ENCODE data around the gene TPM2. TPM values are rescaled to one million over a fixed set of nuclear protein-coding genes. Genes with fewer than 3 reads are reported as not detected.

The TPM2 gene
- total and polyA plus RNA-seq, 8 donors, result 145 to 261 (median 192) TPM

DNA sequence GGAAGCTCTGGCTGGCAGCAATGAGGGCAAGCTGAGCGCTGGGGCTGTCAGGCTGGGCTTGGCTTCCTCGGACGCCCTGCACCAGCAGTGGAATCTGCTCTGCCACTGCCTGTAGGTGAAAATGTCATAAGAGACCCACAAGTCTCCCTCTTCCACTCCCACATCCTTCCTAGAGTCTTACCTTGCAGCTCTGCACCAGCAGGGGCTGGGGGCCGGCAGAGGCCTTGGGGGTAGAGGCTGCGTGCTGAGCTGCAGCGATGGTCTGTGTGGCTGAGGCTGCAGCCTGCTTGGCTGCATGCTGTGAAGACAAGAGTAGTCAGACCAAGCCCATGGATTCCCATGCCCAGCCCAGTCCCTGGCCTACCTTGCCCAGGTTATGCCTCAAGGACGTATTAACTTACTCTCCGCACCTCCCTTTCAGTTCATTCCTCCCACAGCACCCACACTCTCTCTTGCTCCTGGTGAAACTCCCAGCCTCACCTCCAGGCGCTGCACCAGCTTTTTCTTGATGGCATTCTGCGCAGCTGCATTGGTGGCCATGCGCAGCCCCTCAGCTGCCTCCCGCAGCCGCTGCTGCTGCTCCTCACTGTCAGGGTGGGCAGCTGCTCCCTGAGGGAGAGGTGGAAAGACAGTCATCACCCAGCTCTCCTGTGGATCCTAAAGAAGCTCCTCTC lies 25.0 kb upstream of the TPM2 start:
- no peak overlapping the region for H3K27ac ChIP-seq
- H3K4me1 ChIP-seq, result no peaks in the 10 kb centered on the region
- TF ChIP-seq, protein P1, sequence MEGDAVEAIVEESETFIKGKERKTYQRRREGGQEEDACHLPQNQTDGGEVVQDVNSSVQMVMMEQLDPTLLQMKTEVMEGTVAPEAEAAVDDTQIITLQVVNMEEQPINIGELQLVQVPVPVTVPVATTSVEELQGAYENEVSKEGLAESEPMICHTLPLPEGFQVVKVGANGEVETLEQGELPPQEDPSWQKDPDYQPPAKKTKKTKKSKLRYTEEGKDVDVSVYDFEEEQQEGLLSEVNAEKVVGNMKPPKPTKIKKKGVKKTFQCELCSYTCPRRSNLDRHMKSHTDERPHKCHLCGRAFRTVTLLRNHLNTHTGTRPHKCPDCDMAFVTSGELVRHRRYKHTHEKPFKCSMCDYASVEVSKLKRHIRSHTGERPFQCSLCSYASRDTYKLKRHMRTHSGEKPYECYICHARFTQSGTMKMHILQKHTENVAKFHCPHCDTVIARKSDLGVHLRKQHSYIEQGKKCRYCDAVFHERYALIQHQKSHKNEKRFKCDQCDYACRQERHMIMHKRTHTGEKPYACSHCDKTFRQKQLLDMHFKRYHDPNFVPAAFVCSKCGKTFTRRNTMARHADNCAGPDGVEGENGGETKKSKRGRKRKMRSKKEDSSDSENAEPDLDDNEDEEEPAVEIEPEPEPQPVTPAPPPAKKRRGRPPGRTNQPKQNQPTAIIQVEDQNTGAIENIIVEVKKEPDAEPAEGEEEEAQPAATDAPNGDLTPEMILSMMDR (IDR thresholded peaks at IDR 0.05), result no peak
- no peak for ATAC-seq
- H3K4me3 ChIP-seq, result no peak overlapping the region
- no peaks in the 10 kb centered on the region for H3K9me3 ChIP-seq
- no peak for DNase-seq
- H3K27me3 ChIP-seq, result no peaks in the 10 kb centered on the region
- intact Hi-C loops (cut with DNase I), result no loop called here
- H3K36me3 ChIP-seq, result peaks cover 6 to 100% of the 10 kb centered on the region in 2 donors

DNA sequence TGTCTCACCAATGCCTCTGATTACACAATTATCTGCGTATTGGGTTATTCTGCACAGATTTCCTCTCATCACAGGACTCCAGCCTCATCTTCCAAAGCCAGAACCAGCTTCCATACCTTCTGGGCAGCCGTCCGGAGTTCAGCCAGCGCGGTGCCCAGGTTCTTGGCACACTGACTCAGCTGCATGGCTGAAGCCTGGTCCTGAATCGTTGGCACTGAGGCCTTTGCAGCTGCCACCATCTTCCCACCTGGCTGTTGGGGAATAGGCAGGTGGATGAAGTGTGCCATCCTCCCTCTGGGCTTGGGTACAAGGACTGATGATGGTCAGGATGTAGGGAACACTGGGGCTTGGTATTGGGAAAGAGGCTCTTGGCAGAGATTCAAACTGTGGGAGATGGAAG lies 24.4 kb upstream of the TPM2 start:
- intact Hi-C loops (cut with DNase I), result no loop called here
- H3K27me3 ChIP-seq, result no peaks in the 10 kb centered on the region
- no peaks in the 10 kb centered on the region for H3K4me1 ChIP-seq
- no peak overlapping the region for H3K27ac ChIP-seq
- TF ChIP-seq, protein P1 (IDR thresholded peaks at IDR 0.05), result no peak
- DNase-seq (no peak), ATAC-seq (no peak)
- no peaks in the 10 kb centered on the region for H3K9me3 ChIP-seq
- no peak overlapping the region for H3K4me3 ChIP-seq
- peaks cover 2 to 100% of the 10 kb centered on the region in 2 donors for H3K36me3 ChIP-seq

DNA sequence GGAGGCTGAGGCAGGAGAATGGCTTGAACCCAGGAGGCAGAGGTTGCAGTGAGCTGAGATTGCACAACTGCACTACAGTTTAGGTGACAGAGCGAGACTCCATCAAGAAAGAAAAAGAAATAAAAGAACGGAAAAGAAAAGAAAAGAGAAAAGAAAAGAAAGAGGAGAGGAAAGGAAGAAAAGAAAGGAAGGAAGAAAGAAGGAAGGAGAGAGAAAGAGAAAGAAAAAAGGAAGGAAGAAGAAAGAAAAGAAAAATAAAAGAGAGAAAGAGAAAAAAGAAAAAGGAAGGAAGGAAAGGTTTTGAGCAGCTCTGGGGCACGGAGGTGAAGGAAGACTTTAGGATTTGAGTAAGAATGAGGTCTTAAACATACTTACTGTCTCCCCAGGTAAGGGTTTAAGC lies 23.9 kb upstream of the TPM2 start:
- intact Hi-C loops (cut with DNase I), result no loop called here
- Histone ChIP-seq H3K9me3 (no peaks in the 10 kb centered on the region), H3K4me1 (no peaks in the 10 kb centered on the region), H3K4me3 (no peak overlapping the region), H3K27me3 (no peaks in the 10 kb centered on the region), H3K36me3 (peaks cover 2 to 100% of the 10 kb centered on the region in 2 donors), H3K27ac (no peak overlapping the region)
- TF ChIP-seq, protein P1 (IDR thresholded peaks at IDR 0.05), result no peak
- DNase-seq (no peak), ATAC-seq (no peak)

DNA sequence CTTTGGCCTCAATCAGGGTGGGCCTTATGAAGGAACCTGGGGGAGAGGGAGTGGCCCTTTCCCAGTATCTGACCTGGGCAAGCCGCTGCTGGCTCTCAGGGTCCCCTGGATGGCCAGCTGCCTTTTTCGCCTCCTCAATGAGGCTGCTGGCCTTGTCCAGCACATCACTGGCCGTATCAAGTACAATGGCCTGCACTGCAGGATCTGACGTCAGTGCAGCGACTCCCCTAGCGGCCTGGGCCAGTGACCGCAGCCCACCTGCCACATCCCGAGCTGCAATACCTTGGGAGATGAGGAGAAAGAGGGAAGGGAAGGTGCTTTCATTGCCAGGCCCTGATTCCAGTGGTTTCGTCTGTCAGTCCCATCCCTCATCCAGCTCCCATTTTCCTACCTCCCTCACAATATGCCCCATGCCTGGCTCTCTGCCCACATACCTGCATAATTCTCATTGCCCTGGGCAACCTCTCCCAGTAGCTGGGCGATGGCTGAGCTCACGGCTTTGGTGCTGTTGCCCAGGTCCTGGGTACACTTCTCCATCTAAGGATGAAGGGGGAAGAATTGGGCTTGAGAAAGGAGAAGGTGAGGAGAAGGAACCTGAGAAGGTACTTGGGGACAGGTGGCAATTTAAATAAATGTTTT lies 23.2 kb upstream of the TPM2 start:
- Histone ChIP-seq H3K27ac (no peak overlapping the region), H3K4me3 (no peak overlapping the region), H3K27me3 (no peaks in the 10 kb centered on the region), H3K36me3 (peaks cover 2 to 100% of the 10 kb centered on the region in 2 donors), H3K9me3 (no peaks in the 10 kb centered on the region), H3K4me1 (no peaks in the 10 kb centered on the region)
- DNase-seq (no peak), ATAC-seq (no peak)
- intact Hi-C loops (cut with DNase I), result no loop called here
- TF ChIP-seq, protein P1 (IDR thresholded peaks at IDR 0.05), result no peak

DNA sequence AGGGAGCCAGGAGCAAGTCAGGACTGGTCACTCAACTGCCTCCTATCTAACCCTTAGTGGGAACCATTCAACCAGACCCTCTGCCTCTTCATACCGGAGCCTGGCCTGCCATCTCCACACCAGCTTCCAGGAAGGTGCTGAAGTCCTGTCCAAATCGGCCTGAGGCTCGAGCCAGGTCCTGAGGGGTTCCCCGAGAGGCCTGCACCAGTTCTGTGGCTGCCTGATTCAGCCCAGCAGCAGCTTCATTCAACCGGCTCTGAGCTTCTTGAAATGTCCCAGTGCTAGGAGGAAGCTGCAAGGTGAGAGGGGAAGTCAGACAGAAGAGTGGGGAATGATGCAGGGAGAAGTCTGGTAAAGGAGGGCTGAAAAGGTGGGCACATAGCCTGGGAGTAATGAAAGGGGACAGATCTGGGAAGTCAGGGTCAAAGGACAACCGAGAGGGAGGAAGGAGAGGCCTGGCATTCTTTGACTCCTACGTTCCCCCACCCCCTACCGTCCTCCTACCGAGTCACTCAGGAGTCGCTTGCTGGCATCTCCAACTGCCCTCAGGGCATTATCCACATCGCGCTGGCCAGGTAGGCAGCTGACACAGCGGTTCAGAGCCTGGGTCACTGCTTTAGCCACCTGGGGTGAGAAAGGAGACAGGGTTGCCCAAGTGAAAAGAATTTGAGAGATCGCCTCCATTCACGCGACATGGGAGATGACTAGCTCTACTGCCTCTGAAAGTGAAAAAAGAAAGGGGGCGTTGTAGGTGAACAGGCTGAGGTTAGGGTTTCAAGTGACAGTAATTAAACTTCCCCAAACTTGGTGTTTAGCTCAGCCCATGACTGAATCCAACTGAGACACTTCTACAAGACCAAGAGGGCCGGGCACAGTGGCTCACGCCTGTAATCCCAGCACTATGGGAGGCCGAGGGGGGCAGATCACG lies 22.0 kb upstream of the TPM2 start:
- Histone ChIP-seq H3K4me3 (no peak overlapping the region), H3K4me1 (no peaks in the 10 kb centered on the region), H3K27ac (no peak overlapping the region), H3K9me3 (no peaks in the 10 kb centered on the region), H3K36me3 (peaks cover 2 to 100% of the 10 kb centered on the region in 2 donors), H3K27me3 (no peaks in the 10 kb centered on the region)
- intact Hi-C loops (cut with DNase I), result no loop called here
- TF ChIP-seq, protein P1 (IDR thresholded peaks at IDR 0.05), result no peak
- DNase-seq, result no peak
- no peak for ATAC-seq

Measured in left lung (tissue), 10 donors.